GM23248 (cell line): Measurements from ENCODE around the gene PTPRT.

Experiments
- EZH2 ChIP-seq: fragments of 200-600 bp; sonication (generic); IDR thresholded peaks from 2 replicates; pipeline ENCODE4 v1.6.1; 2018; ENCODE audit warnings: antibody characterized with exemption, mild to moderate bottlenecking; ENCODE audit not compliant: insufficient read depth, poor library complexity, severe bottlenecking
- EZH2phosphoT487 ChIP-seq: fragments of 200-600 bp; sonication (generic); IDR thresholded peaks from 2 replicates; pipeline ENCODE4 v1.6.1; 2018; ENCODE audit warnings: antibody characterized with exemption, moderate library complexity, mild to moderate bottlenecking, low read depth; ENCODE audit not compliant: insufficient read depth

DNA sequence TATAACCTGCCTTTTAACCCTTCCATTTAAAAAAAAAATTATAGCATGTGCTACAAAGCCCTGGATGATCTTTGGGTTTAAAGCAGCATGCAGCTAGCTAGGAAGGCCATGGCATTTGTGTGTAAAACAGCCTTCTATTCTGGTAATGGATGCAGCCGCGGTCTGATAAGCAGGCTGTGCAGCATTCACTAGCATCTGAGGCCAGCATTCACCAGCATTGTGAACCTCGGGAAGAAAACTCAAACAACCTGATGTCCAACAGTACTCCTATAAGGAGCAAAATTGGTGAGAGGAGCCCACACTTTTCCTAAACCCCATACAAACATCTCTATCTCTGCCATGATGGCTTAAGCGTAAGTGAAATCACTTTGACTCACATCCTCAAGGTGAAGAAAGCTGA, 265.5 kb downstream of the PTPRT start:
- TF ChIP-seq EZH2 (no peak), EZH2phosphoT487 (no peak)
